ENCODE data around the gene NFIA.
"Not testable (repeated sequence)": the region's sequence is repeated elsewhere in the genome, so short reads cannot be mapped to it uniquely, and the experiment has no call there.

DNA sequence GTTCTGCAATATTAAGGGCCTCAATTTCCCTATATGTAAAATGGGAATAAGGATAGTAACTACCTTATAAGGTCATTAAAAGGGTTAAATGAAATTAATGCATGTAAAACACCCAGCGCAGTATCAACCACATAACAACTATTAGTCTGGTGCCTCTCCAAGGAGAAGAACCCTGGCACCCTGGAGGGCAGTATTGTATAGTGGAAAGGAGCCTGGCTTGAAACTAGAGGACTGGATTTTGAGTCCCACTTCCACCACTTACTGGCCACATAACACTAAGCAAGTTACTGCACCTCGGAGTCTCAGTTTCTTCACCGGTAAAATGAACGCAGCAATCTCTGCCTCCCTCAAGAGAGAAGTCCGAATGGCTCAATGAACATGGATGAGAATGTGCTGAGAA lies 385.5 kb downstream of the NFIA start:
- not testable (repeated sequence) for TF ChIP-seq EZH2 (IDR thresholded peaks at IDR 0.05; ENCODE audit: low read length)
- TF ChIP-seq, protein P1, sequence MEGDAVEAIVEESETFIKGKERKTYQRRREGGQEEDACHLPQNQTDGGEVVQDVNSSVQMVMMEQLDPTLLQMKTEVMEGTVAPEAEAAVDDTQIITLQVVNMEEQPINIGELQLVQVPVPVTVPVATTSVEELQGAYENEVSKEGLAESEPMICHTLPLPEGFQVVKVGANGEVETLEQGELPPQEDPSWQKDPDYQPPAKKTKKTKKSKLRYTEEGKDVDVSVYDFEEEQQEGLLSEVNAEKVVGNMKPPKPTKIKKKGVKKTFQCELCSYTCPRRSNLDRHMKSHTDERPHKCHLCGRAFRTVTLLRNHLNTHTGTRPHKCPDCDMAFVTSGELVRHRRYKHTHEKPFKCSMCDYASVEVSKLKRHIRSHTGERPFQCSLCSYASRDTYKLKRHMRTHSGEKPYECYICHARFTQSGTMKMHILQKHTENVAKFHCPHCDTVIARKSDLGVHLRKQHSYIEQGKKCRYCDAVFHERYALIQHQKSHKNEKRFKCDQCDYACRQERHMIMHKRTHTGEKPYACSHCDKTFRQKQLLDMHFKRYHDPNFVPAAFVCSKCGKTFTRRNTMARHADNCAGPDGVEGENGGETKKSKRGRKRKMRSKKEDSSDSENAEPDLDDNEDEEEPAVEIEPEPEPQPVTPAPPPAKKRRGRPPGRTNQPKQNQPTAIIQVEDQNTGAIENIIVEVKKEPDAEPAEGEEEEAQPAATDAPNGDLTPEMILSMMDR (optimal IDR thresholded peaks at IDR 0.05 in 1 of 3, IDR thresholded peaks at IDR 0.05 in 1 of 3, conservative IDR thresholded peaks at IDR 0.05 in 1 of 3; ENCODE audit: extremely low read depth in 1 of 3, insufficient read depth in 2 of 3, low read length in 3 of 3) = not testable (repeated sequence)
